NCI-H2196 (cell line): ENCODE measurements around the gene STK38.

Source experiments
- DNase-seq: peaks from one replicate; lab custom pipeline; 2025; ENCODE audit not compliant: unreplicated experiment; lab: John Stamatoyannopoulos, UW

STK38 gene

DNA sequence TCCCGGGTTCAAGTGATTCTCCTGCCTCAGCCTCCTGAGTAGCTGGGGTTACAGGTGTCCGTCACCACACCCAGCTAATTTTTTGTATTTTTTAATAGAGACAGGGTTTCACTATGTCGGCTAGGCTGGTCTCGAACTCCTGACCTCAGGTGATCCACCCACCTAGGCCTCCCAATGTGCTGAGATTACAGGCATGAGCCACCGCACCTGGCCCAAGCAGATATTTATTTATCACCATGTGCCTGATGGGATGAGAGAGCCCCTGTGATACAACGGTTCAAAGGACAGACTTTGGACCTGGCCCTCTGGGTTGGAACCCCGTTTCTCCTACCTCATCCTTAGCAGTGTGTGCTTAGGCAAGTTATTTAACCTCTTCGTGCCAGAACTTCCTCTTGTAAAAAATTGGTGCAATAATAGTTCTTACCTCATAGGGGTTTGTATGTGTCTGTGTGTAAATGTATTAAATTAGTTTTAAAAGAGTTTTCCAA lies 19.2 kb upstream of the STK38 start:
- DNase-seq = no peak

- no peak for DNase-seq
Observed at GRCh38 chr6:36563928-36564284, 16.6 kb upstream of the STK38 start.

- DNase-seq = no peak
Observed at GRCh38 chr6:36563237-36563927, 16.1 kb upstream of the STK38 start.

DNA sequence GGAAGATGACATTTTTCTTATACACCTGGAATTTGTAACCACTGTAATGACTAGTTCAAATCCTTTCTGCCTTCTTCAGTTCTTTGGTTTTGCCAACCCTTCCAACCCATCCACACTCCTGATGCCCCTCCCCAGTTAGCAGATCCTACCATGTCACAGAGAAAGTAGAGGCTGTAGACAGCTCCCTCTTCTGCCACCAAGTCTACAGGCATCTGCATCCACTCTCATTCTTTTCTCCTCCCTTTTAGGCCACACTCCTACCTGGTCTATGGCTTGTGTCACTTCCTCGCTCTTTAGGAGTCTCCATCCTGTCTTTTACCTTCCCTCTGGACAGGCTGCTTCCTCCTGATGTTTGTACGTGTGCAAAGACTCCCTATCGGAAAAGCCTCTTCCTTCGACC lies 13.5 kb upstream of the STK38 start:
- DNase-seq = no peak

- no peak for DNase-seq
Observed at GRCh38 chr6:36559011-36559793, 11.9 kb upstream of the STK38 start.

DNA sequence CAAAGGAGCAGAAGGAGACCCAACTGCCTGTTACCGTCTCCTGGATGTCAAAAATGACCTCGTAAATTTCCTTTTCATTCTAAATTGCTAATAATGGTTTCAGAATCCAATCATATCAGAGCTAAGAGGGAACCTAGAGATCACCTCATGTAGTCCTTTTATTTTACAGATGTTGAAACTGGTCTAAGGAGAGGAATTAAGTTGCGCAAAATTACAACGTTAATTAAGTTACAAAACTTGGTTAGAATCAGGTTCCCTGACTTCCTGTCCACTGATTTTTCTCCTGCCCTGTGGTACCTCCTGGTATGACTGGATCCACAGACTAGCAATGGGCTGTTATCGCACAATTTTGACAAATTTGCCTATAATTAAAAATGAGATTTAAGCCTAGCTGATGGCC lies 9.0 kb upstream of the STK38 start:
- no peak for DNase-seq

DNA sequence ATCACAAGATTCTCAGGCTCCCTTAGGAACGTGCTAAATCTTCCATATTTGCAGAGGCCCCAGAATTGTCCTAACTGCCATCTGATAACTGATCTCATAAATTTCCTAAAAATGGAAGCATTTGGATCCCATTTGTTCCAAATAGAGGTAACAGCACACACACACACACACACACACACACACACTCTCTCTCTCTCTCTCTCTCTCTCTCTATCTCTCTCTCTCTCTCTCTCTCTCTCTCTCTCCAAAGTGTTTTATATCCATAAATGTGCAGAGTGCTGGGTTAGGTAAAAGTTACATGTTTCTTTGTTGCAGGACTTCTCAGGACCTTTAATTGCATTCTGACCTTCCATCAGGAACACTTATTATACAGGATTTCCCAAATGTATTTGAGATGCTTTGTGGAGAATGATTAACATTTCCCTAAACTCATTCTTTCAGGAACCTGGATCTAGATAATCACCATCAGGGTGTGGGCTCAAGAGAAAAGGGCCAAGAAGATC lies 8.5 kb upstream of the STK38 start:
- DNase-seq = no peak

DNA sequence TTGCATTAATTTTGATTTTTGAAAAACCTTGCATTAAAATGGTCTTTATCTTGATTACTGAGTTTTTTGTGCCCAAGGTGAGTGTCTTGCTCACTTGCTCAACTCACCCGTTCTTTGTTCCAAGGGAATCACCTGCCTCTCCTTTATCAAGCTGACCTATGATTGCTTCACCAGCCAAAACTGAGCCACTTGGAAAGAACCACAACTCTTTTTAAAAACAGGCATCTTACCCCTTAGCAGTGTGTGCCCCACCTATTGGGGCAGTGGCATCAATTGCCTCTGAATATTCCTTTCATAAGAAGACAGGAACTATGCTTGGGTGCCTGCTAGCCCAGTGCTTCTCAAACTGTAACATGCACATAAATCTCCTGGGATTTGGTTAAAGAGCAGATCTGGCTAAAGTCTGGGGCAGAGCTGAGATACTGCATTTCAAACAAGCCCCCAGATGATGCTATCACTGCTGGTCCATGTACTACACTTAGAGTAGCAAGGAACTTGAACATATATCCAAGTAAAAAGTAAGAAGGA lies 3.3 kb upstream of the STK38 start:
- DNase-seq = no peak

- no peak for DNase-seq
Observed at GRCh38 chr6:36548401-36548743, 1.1 kb upstream of the STK38 start.

DNA sequence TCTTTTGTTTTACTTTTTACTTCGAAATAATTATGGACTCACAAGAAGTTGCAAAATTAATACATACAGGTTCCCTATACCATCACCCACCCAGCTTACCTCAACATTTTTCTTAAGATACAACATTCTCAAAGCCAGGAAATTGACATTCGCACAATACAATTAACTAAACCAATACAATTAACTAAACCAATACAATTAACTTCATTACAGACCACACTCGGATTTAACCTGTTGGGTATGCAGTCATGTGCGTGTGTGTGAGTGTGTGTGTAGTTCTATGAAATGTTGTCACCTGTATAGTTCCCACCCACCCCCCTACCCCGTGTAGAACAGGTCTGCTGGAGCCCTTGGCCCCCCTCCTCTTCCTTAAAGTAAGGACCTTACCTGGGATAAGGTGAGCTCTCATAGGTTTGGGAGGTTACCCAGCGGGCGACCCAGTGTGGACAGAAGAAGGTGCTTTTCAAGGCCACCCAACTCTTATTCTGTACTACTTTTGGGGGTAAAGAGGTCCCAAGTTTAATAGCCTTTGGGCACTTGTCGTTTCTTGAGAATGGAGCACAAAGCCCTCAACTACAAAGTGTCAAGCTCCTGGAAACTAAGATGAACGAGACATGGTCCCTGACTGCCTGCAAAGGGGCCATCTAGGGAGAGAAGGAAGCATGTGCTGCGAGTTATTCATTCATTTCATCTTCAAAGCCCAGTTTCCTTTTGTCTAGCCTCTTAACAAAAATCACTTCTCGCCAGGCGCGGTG lies 544 bp upstream of the STK38 start:
- DNase-seq = no peak

DNA sequence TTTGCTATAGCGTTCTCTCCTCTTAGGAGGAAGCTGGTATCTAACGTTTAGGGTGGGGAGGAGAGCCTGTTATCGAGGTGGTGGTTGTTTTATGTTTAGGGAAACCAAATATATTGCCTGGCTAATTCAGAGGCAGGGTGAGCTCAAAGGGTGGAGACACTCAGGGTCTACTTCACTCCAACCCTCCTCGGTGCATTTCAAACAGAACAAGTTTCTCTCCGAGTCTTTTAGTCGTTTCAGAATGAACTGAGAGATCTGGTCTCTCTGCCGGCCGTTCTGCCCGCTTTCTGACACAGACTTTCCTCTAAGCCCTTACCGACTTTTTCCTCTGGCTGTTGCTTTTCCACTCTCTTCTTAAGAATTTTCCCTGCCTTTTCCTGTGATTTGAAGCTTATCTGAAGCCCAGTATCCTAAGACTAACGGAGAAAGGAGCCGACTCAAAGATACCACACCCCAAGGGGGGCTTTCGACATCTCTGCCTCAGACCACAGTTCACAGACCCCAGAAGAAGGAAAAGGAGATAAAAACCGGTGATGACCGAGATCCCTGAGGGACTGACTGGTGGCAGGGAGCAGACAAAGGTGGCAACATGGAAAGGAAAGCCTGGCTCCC lies 865 bp downstream of the STK38 start:
- DNase-seq = no peak

GRCh38 chr6:36545767-36546307 lies 1.4 kb downstream of the STK38 start:
- DNase-seq = no peak

GRCh38 chr6:36544228-36544627 lies 3.1 kb downstream of the STK38 start:
- no peak for DNase-seq

DNA sequence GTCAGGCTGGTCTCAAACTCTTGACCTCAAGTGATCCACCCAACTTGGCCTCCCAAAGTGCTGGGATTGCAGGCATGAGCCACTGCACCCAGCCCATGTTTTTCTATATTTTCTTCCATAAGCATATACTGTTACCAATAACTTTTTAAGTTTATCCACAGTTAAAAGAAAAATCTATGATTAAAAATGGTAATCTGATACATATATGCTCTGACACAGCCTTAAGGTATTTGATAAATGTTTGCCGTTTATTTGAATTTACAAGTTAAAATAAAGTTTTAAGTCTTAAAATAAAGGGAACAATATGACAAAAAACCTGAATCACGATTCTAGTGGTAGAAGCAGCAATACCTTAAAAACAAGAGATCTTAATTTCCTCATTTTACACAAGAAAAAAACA lies 5.2 kb downstream of the STK38 start:
- DNase-seq = no peak

- no peak for DNase-seq
Observed at GRCh38 chr6:36539814-36540568, 7.3 kb downstream of the STK38 start.

DNA sequence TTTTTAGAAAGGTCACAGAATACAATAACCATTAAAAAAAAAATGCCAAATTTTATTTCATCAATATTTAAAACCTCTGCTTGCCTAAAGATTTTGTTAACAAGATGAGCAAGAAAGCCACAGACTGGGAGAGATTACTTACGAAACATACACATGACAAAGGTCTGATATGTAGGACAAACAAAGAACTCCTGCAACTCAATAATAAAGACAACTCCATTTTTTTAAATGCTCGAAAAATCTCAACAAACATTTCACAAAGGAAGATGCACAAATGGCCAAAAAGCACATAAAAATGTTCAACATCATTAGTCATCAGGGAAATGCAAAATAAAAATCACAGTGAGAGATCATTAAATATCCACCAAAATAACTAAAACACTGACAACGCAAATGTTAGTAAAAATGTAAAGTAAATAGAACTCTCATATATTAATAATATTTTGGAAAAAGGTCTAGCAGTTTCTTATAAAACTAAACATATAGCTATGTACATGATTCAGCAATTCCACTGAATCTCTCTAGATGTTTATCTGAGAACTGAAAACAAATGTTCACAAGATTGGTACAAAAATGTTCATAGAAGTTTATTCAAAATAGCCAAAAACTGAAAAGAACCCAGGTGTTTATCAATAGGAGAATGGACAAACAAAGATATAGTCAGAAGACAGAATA lies 10.3 kb downstream of the STK38 start:
- DNase-seq = no peak

DNA sequence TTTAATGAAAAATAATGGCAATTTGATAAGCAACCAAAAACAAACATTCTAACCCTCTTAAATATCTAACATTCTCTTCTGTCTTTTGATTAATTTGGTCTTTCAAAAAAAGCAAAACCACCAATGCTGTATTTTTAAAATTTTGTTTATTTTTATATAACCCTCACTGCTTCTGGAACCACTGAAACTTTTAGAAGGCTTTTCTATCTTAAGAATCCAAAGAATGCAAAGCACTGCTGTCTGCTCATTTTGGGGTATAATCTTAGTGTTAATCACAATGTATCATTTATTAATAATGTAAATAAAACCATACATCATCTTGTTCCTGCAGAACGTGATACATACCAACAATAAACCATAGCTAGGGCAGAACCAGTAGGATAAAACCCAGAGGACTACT lies 14.0 kb downstream of the STK38 start:
- no peak for DNase-seq

- DNase-seq = no peak
Observed at GRCh38 chr6:36526066-36526465, 21.2 kb downstream of the STK38 start.

- DNase-seq = no peak
Observed at GRCh38 chr6:36525346-36525745, 21.9 kb downstream of the STK38 start.

- DNase-seq = no peak
Observed at GRCh38 chr6:36524871-36525270, 22.4 kb downstream of the STK38 start.
